ENCODE data around the gene DEGS1. TPM values are rescaled to one million over a fixed set of nuclear protein-coding genes. Genes with fewer than 3 reads are reported as not detected.

Gene DEGS1
- total RNA-seq, 4 donors from 2014 or later: 19.1 to 32.9 (median 22.6) TPM

DNA sequence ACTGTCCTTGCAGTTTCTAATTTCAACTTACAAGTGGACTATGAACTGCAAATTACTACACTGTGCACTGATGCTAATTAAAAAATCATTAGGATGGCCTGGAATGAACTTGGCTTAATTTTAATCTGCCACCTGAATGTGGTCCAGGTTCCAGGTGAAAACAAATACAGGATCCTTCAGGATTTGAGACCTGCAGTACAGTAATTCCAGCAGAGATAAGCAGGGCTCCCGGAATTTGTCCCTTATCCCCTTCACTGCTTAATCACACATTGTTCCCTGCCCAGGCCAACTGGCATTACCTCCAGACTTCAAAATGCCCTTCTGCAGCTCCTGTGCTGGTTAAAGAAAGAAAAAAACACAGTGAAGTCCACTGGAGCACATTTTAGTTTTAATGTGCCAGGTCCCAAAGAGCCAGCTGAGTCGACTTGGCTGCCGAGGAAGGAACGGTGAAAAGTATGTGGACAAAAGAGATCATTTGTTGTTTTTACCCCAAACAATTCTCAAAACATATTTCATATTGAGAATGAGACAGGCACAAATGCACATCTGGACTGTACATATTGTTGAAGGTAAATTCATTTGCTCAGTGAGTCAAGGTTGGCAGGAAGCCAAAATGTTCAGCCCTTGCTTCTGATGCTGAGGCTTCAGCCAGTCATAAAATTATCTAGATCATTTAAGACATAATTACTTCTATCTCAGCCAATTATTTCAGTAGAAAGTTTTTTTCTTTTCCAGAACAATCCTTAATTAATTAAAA is 28.3 kb downstream of the DEGS1 start:
- 43 to 71% methylated on average over 4 of the region's 4 CpGs for WGBS, 2 donors (ENCODE audit: low coverage in 1 of 2)
- Histone ChIP-seq H3K27me3 (no peaks in the 10 kb centered on the region), H3K4me3 (no peak overlapping the region), H3K4me1 (peaks cover 0 to 28% (median 12%) of the 10 kb centered on the region in 4 donors), H3K9me3 (no peaks in the 10 kb centered on the region), H3K27ac (no peak overlapping the region), H3K36me3 (no peaks in the 10 kb centered on the region)
- TF ChIP-seq, protein P1, sequence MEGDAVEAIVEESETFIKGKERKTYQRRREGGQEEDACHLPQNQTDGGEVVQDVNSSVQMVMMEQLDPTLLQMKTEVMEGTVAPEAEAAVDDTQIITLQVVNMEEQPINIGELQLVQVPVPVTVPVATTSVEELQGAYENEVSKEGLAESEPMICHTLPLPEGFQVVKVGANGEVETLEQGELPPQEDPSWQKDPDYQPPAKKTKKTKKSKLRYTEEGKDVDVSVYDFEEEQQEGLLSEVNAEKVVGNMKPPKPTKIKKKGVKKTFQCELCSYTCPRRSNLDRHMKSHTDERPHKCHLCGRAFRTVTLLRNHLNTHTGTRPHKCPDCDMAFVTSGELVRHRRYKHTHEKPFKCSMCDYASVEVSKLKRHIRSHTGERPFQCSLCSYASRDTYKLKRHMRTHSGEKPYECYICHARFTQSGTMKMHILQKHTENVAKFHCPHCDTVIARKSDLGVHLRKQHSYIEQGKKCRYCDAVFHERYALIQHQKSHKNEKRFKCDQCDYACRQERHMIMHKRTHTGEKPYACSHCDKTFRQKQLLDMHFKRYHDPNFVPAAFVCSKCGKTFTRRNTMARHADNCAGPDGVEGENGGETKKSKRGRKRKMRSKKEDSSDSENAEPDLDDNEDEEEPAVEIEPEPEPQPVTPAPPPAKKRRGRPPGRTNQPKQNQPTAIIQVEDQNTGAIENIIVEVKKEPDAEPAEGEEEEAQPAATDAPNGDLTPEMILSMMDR (IDR thresholded peaks at IDR 0.05): no peak
- no peak for TF ChIP-seq POLR2AphosphoS5 (IDR thresholded peaks at IDR 0.05)
- TF ChIP-seq EP300 (IDR thresholded peaks at IDR 0.05; ENCODE audit: low read depth): no peak
- no peak for TF ChIP-seq POLR2A (IDR thresholded peaks at IDR 0.05)
- in situ Hi-C loops (cut with MboI; ENCODE audit: low pct_ligation_motif_present in 1 of 4, low pct_unique_long_range_greater_than_20kb in 1 of 4, low sequenced_read_pairs in 3 of 4) (no loop called here), intact Hi-C loops (cut with DNase I; ENCODE audit: low total_unique reads) (no loop called here)
- DNase-seq: peak; percentile 56

DNA sequence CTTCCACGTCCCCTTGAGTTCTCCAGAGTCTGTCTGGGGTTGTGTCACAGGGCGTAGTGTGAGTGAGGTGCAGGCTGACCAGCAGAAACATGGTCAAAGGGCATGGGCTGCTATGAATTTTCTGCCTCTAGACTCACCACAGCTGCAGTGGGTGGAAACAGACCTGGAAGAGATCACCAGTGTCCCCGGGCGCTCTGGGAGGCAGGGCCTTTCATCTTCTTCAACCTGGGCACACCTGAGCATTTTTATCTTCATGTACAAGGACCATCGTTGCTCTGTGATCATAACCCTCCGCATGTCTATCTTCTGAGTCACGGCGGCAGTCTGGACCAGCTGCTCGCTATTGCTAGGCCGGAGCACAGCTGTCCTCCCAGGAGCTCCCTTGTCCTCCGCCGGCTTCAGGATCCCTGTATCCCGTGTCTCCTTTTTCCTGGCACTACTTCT is 29.6 kb downstream of the DEGS1 start:
- TF ChIP-seq EP300 (IDR thresholded peaks at IDR 0.05; ENCODE audit: low read depth): no peak
- no peak for TF ChIP-seq POLR2AphosphoS5 (IDR thresholded peaks at IDR 0.05)
- TF ChIP-seq, protein P1 (IDR thresholded peaks at IDR 0.05): no peak
- H3K9me3 ChIP-seq: no peaks in the 10 kb centered on the region
- intact Hi-C loops (cut with DNase I; ENCODE audit: low total_unique reads) (no loop called here), in situ Hi-C loops (cut with MboI; ENCODE audit: low pct_ligation_motif_present in 1 of 4, low pct_unique_long_range_greater_than_20kb in 1 of 4, low sequenced_read_pairs in 3 of 4) (no loop called here)
- no peaks in the 10 kb centered on the region for H3K36me3 ChIP-seq
- H3K27me3 ChIP-seq: no peaks in the 10 kb centered on the region
- no peak overlapping the region for H3K4me3 ChIP-seq
- peaks cover 0 to 28% (median 12%) of the 10 kb centered on the region in 4 donors for H3K4me1 ChIP-seq
- DNase-seq: no peak
- H3K27ac ChIP-seq: no peak overlapping the region
- 80% methylated on average over 13 of the region's 13 CpGs; no CpG with 5 or more reads in 1 of the 2 donors for WGBS, 2 donors (ENCODE audit: low coverage in 1 of 2)

DNA sequence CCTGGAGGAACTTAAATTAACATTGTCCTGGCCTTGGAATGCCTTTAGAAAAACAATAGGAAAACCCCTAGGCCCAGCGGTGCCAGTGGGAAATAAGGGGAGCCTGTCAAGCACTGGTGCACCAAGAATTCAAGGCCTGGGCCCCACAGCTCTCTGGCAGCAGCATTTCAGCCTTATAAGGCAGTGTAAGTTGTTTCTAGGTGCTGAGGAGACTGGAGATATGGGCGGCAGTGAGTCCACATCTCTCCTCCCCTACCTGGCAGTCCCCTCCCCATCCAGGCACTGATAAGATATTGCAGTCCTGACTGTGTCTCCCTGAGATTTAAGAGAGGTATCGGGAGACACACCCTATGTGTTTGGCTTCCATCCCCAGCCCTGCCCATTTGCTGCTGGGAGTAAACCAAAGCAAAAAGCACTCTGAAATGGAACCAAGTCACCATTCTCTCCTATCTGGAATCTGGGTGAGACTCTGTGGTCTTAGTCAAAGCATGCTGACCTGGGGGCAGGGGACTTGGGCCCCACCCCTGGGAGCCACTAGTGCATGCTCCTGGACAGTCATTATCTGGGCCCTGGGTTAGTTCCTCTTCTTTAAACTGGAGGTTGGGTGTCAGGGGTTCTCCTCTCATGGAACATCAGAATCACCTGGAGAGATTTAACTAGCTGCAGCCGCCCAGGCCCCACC is 30.5 kb downstream of the DEGS1 start:
- in situ Hi-C loops (cut with MboI; ENCODE audit: low pct_ligation_motif_present in 1 of 4, low pct_unique_long_range_greater_than_20kb in 1 of 4, low sequenced_read_pairs in 3 of 4) (no loop called here), intact Hi-C loops (cut with DNase I; ENCODE audit: low total_unique reads) (no loop called here)
- TF ChIP-seq, protein P1 (IDR thresholded peaks at IDR 0.05): no peak
- TF ChIP-seq POLR2AphosphoS5 (IDR thresholded peaks at IDR 0.05) (no peak), POLR2A (IDR thresholded peaks at IDR 0.05) (no peak), EP300 (IDR thresholded peaks at IDR 0.05; ENCODE audit: low read depth) (no peak)
- Histone ChIP-seq H3K27me3 (no peaks in the 10 kb centered on the region), H3K36me3 (no peaks in the 10 kb centered on the region), H3K27ac (no peak overlapping the region), H3K4me3 (no peak overlapping the region), H3K4me1 (peaks cover 0 to 28% (median 12%) of the 10 kb centered on the region in 4 donors), H3K9me3 (no peaks in the 10 kb centered on the region)
- 45% methylated on average over 4 of the region's 4 CpGs; no CpG with 5 or more reads in 1 of the 2 donors for WGBS, 2 donors (ENCODE audit: low coverage in 1 of 2)
- DNase-seq: peak; percentile 8

DNA sequence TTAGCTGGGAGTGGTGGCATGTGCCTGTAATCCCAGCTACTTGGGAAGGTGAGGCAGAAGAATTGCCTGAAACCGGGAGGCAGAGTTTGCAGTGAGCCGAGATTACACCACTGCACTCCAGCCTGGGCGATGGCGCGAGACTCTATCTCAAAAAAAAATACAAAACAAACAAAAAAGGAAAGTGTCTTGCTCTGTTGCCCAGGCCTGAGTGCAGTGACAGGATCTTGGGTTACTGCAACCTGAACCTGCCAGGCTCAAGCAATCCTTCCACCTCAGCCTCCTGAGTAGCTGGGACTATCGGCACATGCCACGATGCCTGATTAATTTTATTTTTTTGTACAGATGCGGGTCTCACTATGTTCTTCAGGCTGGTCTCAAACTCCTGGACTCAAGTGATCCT is 33.3 kb downstream of the DEGS1 start:
- H3K36me3 ChIP-seq: no peaks in the 10 kb centered on the region
- H3K4me3 ChIP-seq: no peak overlapping the region
- no peaks in the 10 kb centered on the region for H3K27me3 ChIP-seq
- H3K9me3 ChIP-seq: no peaks in the 10 kb centered on the region
- no peak overlapping the region for H3K27ac ChIP-seq
- TF ChIP-seq POLR2AphosphoS5 (IDR thresholded peaks at IDR 0.05): no peak
- TF ChIP-seq, protein P1 (IDR thresholded peaks at IDR 0.05): no peak
- TF ChIP-seq POLR2A (IDR thresholded peaks at IDR 0.05): no peak
- no peak for TF ChIP-seq EP300 (IDR thresholded peaks at IDR 0.05; ENCODE audit: low read depth)
- 89 to 96% methylated on average over 5 to 8 of the region's 8 CpGs for WGBS, 2 donors (ENCODE audit: low coverage in 1 of 2)
- in situ Hi-C loops (cut with MboI; ENCODE audit: low pct_ligation_motif_present in 1 of 4, low pct_unique_long_range_greater_than_20kb in 1 of 4, low sequenced_read_pairs in 3 of 4): no loop called here
- peaks cover 0 to 23% (median 8%) of the 10 kb centered on the region in 4 donors for H3K4me1 ChIP-seq
- DNase-seq: no peak
- intact Hi-C loops (cut with DNase I; ENCODE audit: low total_unique reads): no loop called here
